T47D (cell line): ENCODE results near the gene TERT.
"Not testable (repeated sequence)": the region's sequence is repeated elsewhere in the genome, so short reads cannot be mapped to it uniquely, and the experiment has no call there.

Source experiments
- DNase-seq, 2 experiments: peaks; one replicate each; pipeline versions ENCODE4 v3.0.0 to v3.0.0-alpha.2; 2011 to 2012; ENCODE audit warnings: low read depth in 1 of 2, low spot score in 1 of 2
- JUND ChIP-seq: IDR thresholded peaks from 2 replicates; pipeline ENCODE4 v1.6.1; 2012; ENCODE audit warnings: low read depth
- in situ Hi-C: cut with HindIII; loops from 2 replicates; pipeline ENCODE4 v1.10.0; 2016; ENCODE audit warnings: low sequenced_read_pairs, low pct_unique_long_range_greater_than_20kb

TERT gene

DNA sequence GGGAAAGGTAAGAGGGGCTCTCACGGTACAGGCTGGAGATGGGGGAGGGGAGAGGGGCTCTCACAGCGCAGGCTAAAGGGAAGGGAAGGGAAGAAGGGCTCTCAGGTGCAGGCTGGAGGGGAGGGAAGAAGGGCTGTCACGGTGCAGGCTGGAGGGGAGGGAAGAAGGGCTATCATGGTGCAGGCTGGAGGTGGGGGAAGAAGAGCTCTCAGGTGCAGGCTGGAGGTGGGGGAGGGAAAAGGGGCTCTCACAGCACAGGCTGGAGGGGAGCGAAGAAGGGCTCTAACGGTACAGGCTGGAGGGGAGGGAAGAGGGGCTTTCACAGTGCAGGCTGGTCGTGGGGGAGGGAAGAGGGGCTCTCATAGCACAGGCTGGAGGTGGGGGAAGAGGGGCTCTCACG is 65.0 kb downstream of the TERT start:
- no peak for DNase-seq
- TF ChIP-seq JUND, result no peak
- in situ Hi-C loops, result no loop called here

DNA sequence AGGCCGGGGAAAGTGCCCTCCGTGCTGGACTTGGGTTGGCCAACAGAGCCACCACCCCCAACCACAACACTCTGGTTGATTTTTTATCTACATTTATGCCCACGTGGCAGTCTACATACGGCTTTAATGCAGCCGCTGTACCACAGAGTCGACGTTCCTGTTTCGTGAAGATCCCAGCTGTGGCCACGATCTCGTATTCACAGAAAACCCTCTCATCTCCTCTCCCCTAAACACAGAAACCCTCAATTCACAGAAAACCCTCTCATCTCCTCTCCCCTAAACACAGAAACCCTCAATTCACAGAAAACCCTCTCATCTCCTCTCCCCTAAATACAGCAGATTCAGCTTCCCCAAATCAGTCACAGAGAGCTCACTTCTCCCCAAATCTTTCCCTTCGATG is 65.8 kb downstream of the TERT start:
- DNase-seq, in situ Hi-C loops: not testable (repeated sequence)

GRCh38 chr5:1228120-1228519 is 66.7 kb downstream of the TERT start:
- in situ Hi-C loops, result no loop called here
- DNase-seq, result no peak
- TF ChIP-seq JUND, result no peak

GRCh38 chr5:1227667-1228066 is 67.2 kb downstream of the TERT start:
- in situ Hi-C loops, result no loop called here
- no peak for TF ChIP-seq JUND
- peak in 1 of 2 experiments; percentile 37 for DNase-seq

GRCh38 chr5:1226839-1227581 is 67.9 kb downstream of the TERT start:
- no peak for TF ChIP-seq JUND
- in situ Hi-C loops, result no loop called here
- DNase-seq, result no peak

- no peak for TF ChIP-seq JUND
- in situ Hi-C loops, result no loop called here
- DNase-seq, result no peak
Measured at GRCh38 chr5:1226231-1226630, 68.6 kb downstream of the TERT start.

DNA sequence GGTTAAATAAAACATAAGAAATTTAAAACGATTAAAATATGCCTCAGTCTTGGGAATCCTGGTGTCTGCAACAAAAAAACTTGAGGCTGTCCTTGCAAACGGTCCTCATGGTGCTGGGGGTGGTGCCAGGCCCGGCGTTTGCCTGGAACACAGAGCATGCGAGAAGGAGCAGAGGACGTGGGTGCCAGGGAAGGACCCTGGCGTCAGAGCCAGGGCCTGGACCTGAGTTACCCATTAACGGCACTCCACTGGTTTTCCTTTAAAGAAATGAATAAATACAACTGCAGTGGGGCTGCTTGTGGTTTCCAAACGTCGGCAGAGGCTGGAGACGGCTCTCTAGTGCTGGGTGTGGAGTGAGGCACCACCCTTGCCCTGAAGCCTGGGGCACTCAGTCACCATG is 69.8 kb downstream of the TERT start, which contains the start of gene SLC6A18:
Gene SLC6A18 (plus strand): TSS at position 301 of the 400 bp plus-strand sequence. CDS start 97 bp downstream, at position 398.
- TF ChIP-seq JUND, result no peak
- in situ Hi-C loops, result no loop called here
- no peak for DNase-seq

DNA sequence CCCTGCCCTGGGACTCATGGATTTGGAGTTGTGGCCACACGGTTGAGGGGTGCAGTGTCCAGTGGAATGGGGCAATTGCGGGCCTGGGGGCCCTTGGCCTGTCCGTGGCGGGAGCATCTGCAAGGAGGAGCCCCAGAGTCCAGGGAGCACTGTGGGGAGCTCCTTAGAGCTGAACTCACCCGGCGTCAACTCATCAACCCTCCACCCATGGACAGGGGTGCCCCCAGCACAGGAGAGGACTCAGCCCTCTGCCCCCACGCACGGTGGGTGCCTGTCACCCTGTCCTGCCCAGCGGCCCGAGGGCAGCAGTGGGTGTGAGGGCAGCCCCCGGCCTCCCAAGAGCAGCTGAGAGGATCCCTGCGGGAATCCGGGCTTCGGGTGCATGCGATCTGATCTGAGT is 70.2 kb downstream of the TERT start:
- no peak for DNase-seq
- in situ Hi-C loops, result no loop called here
- TF ChIP-seq JUND, result no peak

DNA sequence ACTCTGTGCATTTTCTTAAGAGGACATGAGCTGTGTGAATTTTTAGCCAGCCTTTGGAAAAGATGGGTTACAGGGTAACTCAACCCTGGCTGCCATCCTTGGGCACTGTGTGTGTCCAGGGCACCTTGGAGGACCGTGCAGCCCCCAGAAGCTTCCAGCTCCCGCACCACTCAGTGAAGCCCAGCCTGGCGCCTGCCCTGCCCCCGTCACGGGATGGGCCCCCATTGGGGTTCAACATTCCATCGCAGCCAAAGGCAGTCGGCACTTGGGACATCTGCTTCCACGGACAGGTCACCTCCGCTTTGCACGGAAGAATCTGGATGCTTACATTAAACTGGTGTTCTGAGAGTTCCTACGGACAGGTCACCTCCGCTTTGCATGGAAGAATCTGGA is 71.6 kb downstream of the TERT start:
- in situ Hi-C loops, result no loop called here
- no peak for TF ChIP-seq JUND

GRCh38 chr5:1222621-1223277 is 72.1 kb downstream of the TERT start:
- TF ChIP-seq JUND, result no peak
- in situ Hi-C loops, result no loop called here
- no peak for DNase-seq

More for the DNA sequence above, 71.6 kb downstream of the TERT start:
- no peak for DNase-seq

DNA sequence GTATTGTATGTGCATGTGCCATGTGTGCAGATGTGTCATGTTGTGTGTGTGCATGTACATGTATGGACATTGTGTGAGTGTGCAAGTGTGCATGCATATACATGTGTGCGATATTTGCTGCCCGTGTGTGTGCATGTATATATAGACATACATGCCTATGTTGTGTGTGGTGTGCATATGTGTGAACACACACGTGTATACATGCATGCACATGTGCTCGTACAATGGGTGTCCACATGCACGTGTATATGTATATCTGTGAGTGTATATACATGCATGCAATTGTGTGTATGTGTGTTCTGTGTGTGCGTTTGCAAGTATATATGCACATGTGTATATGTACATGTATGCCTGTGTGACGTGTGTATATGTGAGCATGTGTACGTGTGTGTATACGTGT is 72.7 kb downstream of the TERT start:
- in situ Hi-C loops, result no loop called here
- DNase-seq, result no peak
- no peak for TF ChIP-seq JUND

- DNase-seq, result no peak
- no peak for TF ChIP-seq JUND
- in situ Hi-C loops, result no loop called here
Measured at GRCh38 chr5:1221721-1222120, 73.1 kb downstream of the TERT start.

DNA sequence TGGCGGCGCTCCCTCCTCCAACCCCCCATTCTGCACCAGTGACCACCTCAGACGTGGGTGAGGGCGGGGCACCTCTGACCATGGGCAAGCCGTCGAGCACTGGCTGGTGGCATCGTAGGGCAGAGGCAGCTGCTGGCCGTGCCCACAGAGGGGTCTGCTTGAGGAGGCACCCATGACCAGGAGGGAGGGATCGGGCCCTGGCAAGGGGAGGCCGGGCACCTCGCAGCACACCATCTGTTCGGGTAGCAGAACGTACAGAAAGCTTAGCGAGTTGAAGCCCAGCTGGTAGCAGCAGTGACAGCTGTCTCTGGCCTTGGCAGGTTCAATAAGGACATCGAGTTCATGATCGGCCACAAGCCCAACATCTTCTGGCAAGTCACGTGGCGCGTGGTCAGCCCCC is 74.0 kb downstream of the TERT start:
- DNase-seq, result no peak

More for the DNA sequence above, 74.0 kb downstream of the TERT start:
- no peak for TF ChIP-seq JUND
- in situ Hi-C loops, result no loop called here
